ENCODE results near the gene PSMB3. TPM values are rescaled to one million over a fixed set of nuclear protein-coding genes. Genes with fewer than 3 reads are reported as not detected.

Gene PSMB3
- polyA plus RNA-seq, 1 donor (not counting 4 experiments of a cell fraction or from before 2014, with no cell fraction given) = 294 TPM

- no peaks in the 10 kb centered on the region for H3K9me3 ChIP-seq (ENCODE audit: control insufficient read depth, low read depth, low read length)
- H4K20me1 ChIP-seq (ENCODE audit: control insufficient read depth, extremely low read depth, insufficient read depth, low read length) = no peaks in the 10 kb centered on the region
- H3K27me3 ChIP-seq (ENCODE audit: control insufficient read depth, extremely low read depth, insufficient read depth, low read length) = no peaks in the 10 kb centered on the region
- TF ChIP-seq EZH2 (IDR thresholded peaks at IDR 0.05; ENCODE audit: low read length) (no peak), CTCF (optimal IDR thresholded peaks at IDR 0.05 in 1 of 3, IDR thresholded peaks at IDR 0.05 in 1 of 3, conservative IDR thresholded peaks at IDR 0.05 in 1 of 3; ENCODE audit: extremely low read depth in 1 of 3, insufficient read depth in 2 of 3, low read length in 3 of 3) (no peak)
- no peak overlapping the region for H3K27ac ChIP-seq (ENCODE audit: control insufficient read depth, insufficient read depth, low read length)
- H3K9me1 ChIP-seq (ENCODE audit: control insufficient read depth, extremely low read depth, insufficient read depth, low read length) = no peaks in the 10 kb centered on the region
- dilution Hi-C loops (cut with MboI; ENCODE audit: extremely low pct_ligation_motif_present, low sequenced_read_pairs) = no loop called here
- FAIRE-seq = no peak
- no peak overlapping the region for H2AFZ ChIP-seq (ENCODE audit: control insufficient read depth, low read length)
- DNase-seq (ENCODE audit: low read depth, low spot score) = no peak
- no peak overlapping the region for H3K4me3 ChIP-seq (ENCODE audit: control insufficient read depth in 2 of 3, extremely low read depth in 1 of 3, insufficient read depth in 2 of 3, low read depth in 1 of 3, low read length in 3 of 3)
- peaks cover 4 to 21% of the 10 kb centered on the region in 2 experiments for H3K36me3 ChIP-seq (ENCODE audit: control insufficient read depth in 2 of 2, extremely low read depth in 1 of 2, insufficient read depth in 2 of 2, low read length in 2 of 2)
- no peak overlapping the region for H3K9ac ChIP-seq (ENCODE audit: control insufficient read depth, extremely low read depth, insufficient read depth, low read length)
- H3K79me2 ChIP-seq (ENCODE audit: control insufficient read depth, insufficient read depth, low read length) = no peaks in the 10 kb centered on the region
- peaks cover 4% of the 10 kb centered on the region for H3K4me1 ChIP-seq (ENCODE audit: control insufficient read depth, extremely low read depth, insufficient read depth, low read length)
- H3K4me2 ChIP-seq (ENCODE audit: control insufficient read depth, extremely low read depth, insufficient read depth, low read depth, low read length) = no peak overlapping the region
Measured at GRCh38 chr17:38719289-38719942, 33.1 kb upstream of the PSMB3 start.

- no peak overlapping the region for H3K4me2 ChIP-seq (ENCODE audit: control insufficient read depth, extremely low read depth, insufficient read depth, low read depth, low read length)
- no peaks in the 10 kb centered on the region for H4K20me1 ChIP-seq (ENCODE audit: control insufficient read depth, extremely low read depth, insufficient read depth, low read length)
- peaks cover 4% of the 10 kb centered on the region for H3K4me1 ChIP-seq (ENCODE audit: control insufficient read depth, extremely low read depth, insufficient read depth, low read length)
- H3K27me3 ChIP-seq (ENCODE audit: control insufficient read depth, extremely low read depth, insufficient read depth, low read length) = no peaks in the 10 kb centered on the region
- no peak overlapping the region for H3K4me3 ChIP-seq (ENCODE audit: control insufficient read depth in 2 of 3, extremely low read depth in 1 of 3, insufficient read depth in 2 of 3, low read depth in 1 of 3, low read length in 3 of 3)
- dilution Hi-C loops (cut with MboI; ENCODE audit: extremely low pct_ligation_motif_present, low sequenced_read_pairs) = no loop called here
- peaks cover 4 to 21% of the 10 kb centered on the region in 2 experiments for H3K36me3 ChIP-seq (ENCODE audit: control insufficient read depth in 2 of 2, extremely low read depth in 1 of 2, insufficient read depth in 2 of 2, low read length in 2 of 2)
- no peak for FAIRE-seq
- H3K79me2 ChIP-seq (ENCODE audit: control insufficient read depth, insufficient read depth, low read length) = no peaks in the 10 kb centered on the region
- DNase-seq (ENCODE audit: low read depth, low spot score) = no peak
- no peaks in the 10 kb centered on the region for H3K9me3 ChIP-seq (ENCODE audit: control insufficient read depth, low read depth, low read length)
- H3K9ac ChIP-seq (ENCODE audit: control insufficient read depth, extremely low read depth, insufficient read depth, low read length) = no peak overlapping the region
- TF ChIP-seq EZH2 (IDR thresholded peaks at IDR 0.05; ENCODE audit: low read length) (no peak), CTCF (optimal IDR thresholded peaks at IDR 0.05 in 1 of 3, IDR thresholded peaks at IDR 0.05 in 1 of 3, conservative IDR thresholded peaks at IDR 0.05 in 1 of 3; ENCODE audit: extremely low read depth in 1 of 3, insufficient read depth in 2 of 3, low read length in 3 of 3) (no peak)
- H3K9me1 ChIP-seq (ENCODE audit: control insufficient read depth, extremely low read depth, insufficient read depth, low read length) = no peaks in the 10 kb centered on the region
- no peak overlapping the region for H3K27ac ChIP-seq (ENCODE audit: control insufficient read depth, insufficient read depth, low read length)
- no peak overlapping the region for H2AFZ ChIP-seq (ENCODE audit: control insufficient read depth, low read length)
Measured at GRCh38 chr17:38719943-38720641, 32.4 kb upstream of the PSMB3 start.

Data from keratinocyte (primary cell).